GM10266 (cell line): ENCODE data around the gene COL25A1.

Experiments used
- DNase-seq: peaks from one replicate; pipeline ENCODE4 v3.0.0; 2012; ENCODE audit errors: extremely low spot score
- CTCF ChIP-seq: IDR thresholded peaks from 2 replicates; pipeline ENCODE4 v1.5.1; 2012; ENCODE audit warnings: mild to moderate bottlenecking, low read depth; ENCODE audit not compliant: control insufficient read depth, insufficient read depth; ENCODE audit errors: missing control alignments

COL25A1 gene

GRCh38 chr4:109174224-109174953 is 128.1 kb downstream of the COL25A1 start:
- DNase-seq, result no peak
- no peak for TF ChIP-seq CTCF

DNA sequence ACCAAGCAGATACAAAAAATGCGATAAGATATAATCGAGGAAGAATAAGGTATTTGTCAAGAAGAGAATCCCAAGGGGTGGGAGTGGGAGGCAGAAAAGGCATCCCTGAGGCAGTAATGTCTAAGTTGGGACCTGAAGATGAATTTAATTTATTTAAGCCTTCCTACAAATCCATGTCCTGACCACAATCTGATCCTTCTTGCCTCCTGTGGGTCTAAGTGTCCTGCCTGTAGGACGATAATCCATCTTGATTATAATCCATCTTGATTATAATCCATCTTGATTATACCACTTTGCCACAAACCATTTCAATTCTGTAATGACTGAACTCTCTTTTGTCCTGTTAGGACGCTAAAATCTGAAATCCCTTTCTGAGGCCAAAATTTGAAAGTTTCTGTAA is 130.2 kb downstream of the COL25A1 start:
- DNase-seq, result no peak
- no peak for TF ChIP-seq CTCF

DNA sequence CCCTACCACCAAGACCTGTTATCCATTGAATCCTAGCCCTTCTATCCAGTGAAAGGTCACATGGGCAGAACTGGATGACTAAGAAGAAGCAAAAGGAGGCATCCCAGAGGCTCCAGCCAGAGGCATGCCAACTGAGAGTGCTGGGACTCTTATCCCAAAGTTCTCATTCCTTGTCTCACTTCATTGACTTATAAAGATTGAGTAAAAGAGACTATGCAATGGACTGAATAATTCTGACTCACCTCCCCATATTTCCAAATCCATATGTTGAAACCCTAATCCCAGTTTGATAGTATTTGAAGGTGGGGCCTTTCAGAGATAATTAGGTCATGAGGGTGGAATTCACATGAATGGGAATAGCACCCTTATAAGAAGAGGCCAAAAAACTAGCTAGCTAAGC is 131.4 kb downstream of the COL25A1 start:
- TF ChIP-seq CTCF, result no peak
- DNase-seq, result no peak

- TF ChIP-seq CTCF, result no peak
- DNase-seq, result no peak
Observed at GRCh38 chr4:109169170-109169569, 133.3 kb downstream of the COL25A1 start.

DNA sequence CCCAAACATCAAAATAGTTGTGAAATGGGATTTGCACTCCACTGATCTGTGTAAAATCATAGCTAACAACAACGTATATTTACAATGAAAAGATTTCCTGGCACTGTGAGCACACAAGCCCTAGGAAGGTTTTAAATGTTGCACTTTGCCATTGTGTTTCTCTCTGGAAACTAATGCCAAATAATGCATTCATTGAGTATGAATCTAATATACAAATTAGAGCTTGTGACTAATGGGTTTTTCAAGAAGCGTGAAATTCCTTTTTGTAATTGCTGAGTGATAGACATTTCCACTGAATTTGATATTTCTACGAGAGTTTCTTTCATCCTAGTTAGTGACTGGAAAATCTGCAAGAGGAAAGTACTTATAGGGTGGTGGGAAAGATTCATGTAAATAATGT is 135.9 kb downstream of the COL25A1 start:
- no peak for TF ChIP-seq CTCF
- DNase-seq, result no peak

DNA sequence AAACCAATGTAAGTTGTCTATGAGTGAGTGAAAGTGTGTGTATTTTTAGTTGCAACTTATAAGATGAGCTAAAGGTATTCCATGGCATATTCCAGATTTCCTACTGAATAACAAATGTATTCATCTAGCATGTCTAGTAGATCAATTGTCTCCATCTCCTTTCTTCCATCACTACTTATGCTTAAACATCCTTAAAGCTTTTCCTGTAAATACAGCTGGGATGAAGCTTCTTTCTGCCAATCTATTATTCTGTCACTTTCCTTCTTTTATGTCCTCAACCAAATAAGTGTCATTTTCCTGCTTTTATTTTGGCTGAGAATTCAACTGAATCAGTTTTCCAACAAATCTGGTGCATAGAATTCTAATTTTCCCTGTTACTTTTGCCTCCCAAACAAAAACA is 136.3 kb downstream of the COL25A1 start:
- TF ChIP-seq CTCF, result no peak
- DNase-seq, result no peak

DNA sequence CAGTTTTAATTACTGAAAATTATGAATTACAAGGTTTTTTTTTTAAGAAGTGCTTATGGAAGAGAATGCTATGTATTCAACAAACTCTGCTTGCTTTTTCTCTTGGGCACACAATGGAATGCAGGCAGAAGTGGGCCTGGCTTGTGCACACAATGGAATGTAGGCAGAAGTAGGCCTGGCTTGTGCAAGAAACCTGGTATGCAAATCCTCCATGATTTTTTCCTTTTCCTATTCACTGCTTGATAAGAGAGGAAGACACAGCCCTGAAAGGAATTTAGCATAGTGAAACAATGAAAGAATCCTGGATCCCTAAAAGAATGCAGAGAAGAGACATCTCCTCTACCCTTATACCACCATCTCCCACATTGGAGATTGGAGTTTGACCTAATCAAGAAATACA is 138.4 kb downstream of the COL25A1 start:
- no peak for TF ChIP-seq CTCF
- no peak for DNase-seq
